Dermis microvascular lymphatic vessel endothelial cell (primary cell): ENCODE results near the gene DLX4. TPM values are rescaled to one million over a fixed set of nuclear protein-coding genes. Genes with fewer than 3 reads are reported as not detected.

ENCODE experiments used
- DNase-seq, 2 donors: peaks; one replicate each; pipeline versions ENCODE4 v3.0.0 to v3.0.0-alpha.2; 2010; ENCODE audit warnings: low read depth in 2 of 2
- total RNA-seq: library from RNA; depleted of rRNA; stranded (reverse); fragments of >200 nt; gene quantifications from 2 replicates; pipeline ENCODE4 v1.2.1, GENCODE V29; 2014

Gene DLX4
- total RNA-seq, 1 donor from 2014 or later: not detected

DNA sequence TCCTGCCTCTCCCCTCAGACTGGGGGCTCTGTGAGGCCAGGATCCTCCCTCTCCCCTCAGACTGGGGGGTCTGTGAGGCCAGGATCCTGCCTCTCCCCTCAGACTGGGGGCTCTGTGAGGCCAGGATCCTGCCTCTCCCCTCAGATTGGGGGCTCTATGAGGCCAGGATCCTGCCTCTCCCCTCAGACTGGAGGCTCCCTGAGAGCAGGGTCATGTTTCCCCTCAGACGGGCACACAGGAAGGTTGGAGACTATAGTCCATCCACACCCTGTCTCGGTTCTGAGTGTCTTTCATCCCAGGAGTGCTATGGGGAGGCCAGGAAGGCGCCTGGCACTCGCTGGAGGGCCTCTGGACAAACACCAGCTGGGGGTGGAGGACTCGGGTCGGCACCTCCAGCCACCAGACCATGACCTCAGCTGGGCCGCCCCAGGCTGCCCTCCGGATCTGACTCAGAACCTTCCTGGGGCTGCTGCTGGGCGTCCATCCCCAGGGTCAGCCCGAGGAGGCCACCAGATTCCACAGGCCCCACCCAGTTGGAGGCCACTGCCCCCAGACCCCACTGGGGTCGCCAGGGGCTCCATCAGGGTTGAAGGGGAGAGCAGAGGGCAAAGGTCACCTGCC lies 21.9 kb upstream of the DLX4 start:
- DNase-seq: no peak

DNA sequence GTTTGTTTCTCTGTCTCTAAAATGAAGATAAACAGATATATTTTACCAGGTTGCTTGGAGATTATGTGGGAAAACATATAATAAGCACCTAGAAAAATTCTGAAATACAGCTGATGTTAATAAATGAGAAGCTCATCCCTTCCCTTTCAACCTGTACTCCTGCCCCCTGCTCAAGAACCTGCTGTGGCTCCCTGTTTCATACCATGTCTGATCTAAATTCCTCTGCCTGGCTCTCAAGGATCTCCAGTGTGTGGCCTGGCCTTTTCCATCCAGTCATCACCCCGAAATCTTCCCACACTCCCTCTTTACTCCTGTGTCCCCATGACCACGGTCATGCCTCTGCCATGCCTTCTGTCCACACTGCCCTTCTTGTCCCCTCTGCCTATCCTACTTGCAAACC lies 19.4 kb upstream of the DLX4 start:
- DNase-seq: no peak

GRCh38 chr17:49951362-49952082 lies 17.5 kb upstream of the DLX4 start:
- peak in 1 of 2 donors; percentile 28 for DNase-seq

GRCh38 chr17:49952209-49952911 lies 16.6 kb upstream of the DLX4 start:
- DNase-seq: peak; percentile 30 to 79

- DNase-seq: peak in 1 of 2 donors; percentile 78
Measured at GRCh38 chr17:49952912-49953497, 16.0 kb upstream of the DLX4 start.

- no peak for DNase-seq
Measured at GRCh38 chr17:49955157-49955556, 13.8 kb upstream of the DLX4 start.

DNA sequence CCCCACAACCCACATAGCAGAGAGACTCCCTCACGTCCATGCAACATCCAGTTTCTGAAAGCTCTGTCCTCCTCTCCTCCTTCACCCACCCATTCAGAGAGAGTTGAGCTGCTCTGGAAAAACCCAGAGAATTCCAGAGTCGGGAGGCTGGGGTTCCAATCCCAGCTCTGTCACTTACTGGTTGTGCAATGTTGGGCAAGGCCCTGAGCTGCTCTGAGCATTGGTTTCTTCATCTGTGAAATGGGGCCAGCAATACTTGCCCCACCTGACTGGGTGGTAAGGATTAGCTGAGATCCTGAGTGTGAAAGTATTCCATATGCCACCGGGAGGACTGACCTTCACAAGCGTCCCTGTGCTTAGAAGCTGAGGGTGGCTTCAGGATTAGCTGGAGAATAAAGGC lies 12.2 kb upstream of the DLX4 start:
- no peak for DNase-seq

- no peak for DNase-seq
Measured at GRCh38 chr17:49957350-49957749, 11.6 kb upstream of the DLX4 start.

DNA sequence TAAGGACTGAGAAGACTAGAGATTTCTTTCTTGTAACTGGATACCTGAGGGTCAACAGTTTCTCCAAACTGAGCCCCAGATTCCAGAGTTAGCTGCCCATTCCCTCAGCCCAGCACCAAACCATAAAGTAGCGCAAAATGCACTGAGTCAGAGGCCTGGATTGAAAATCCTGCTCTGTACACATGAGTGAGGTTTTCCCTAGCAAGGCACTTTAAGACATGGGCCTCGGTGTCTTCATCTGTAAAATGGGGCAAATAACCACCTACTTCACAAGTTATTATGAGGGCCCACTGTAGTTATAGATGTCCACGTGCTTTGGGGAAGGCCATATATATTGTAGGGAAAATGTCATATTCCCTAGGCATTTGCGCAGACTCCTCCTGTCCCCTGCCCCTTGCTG lies 10.3 kb upstream of the DLX4 start:
- no peak for DNase-seq

- no peak for DNase-seq
Measured at GRCh38 chr17:49959183-49959935, 9.6 kb upstream of the DLX4 start.

DNA sequence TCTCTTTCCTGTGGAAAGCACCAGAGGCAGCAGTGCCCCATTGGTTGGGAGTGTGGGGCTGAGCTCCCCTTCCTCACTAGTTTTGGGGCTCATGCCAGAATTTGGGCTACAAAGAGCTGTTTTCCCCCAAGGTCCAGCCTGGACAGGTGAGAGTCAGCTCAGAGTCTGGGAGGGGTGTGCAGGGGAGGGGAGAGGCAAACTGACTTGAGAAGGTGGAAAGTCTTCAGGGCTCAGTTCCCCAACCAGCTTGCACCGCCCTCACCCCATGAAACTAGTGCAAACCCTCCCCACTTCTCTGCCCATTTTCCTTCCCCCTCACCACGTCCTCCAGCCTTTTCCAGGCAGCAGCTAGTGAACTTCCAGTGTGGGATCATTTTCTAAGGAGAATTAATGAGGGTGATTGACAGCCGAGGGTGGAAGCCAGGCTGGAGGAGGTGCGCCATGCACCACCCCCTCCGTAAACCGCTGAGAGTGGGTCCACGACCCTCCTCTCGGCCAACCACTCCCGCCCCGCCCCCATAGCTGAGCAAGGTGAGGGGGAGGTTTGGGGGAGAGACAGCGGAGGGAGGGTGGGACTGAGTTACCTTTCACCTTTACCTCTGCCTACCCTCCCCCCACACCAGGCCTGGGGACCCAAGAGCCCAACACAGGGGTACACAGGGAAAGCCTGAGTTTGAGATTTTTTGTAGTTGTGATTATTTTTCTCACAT lies 6.2 kb upstream of the DLX4 start:
- no peak for DNase-seq

DNA sequence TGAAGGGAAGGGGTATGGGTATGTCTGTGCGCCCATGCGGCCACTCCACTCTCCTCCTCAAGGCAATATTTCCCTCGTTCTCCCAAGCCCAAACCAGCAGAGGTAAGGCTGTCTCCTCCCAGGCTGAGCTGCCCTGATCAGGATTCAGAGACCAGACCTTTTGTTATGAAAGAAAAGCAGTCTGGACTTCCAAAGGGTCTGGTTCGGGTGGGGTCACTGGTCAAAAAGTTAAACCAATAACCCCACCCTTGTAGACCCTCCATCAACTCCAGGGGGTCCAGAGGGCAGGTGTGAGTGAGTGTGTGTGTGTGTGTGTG lies 5.7 kb upstream of the DLX4 start:
- no peak for DNase-seq

- DNase-seq: no peak
Measured at GRCh38 chr17:49963626-49964302, 5.2 kb upstream of the DLX4 start.

GRCh38 chr17:49964303-49964768 lies 4.7 kb upstream of the DLX4 start:
- DNase-seq: no peak

- no peak for DNase-seq
Measured at GRCh38 chr17:49964769-49965523, 4.0 kb upstream of the DLX4 start.

DNA sequence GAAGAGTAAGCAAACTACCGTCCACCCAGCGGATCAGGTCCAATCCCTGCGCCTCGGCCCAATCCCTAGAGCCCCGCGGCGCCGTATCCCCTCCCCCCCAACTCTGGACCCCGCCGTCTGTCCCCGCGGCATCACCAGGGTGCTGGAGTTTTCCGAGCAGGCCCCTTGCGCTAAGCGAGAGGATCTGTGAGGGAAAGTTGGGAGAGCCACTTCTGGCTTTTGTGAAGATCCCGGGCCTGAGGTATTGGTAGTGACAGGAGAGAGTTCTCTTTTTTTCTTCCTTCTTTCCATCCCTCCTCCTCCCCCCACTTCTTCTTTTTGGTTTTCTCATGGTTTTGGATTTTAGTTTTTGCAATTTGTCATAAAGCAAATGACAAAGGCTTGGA lies 3.5 kb upstream of the DLX4 start:
- DNase-seq: no peak

DNA sequence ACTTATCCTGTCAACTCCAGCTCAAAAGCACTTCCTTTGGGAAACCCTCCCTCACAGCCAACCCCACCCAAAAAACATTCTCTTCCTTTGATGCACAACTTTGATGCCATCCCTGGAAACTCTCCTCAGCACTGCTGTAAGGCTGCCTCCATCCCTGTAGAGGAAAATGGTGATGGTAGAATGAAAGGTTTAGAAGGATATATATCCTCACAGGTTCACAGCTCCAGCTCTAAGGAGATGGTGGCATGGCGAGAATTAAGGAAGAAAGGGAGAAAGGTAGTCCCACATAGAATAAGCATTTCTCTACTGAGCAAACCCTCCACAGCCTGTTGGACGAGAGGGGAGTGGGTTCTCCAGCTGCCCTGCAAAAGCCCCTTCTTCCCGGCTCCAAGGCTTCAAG lies 2.2 kb upstream of the DLX4 start:
- DNase-seq: no peak

DNA sequence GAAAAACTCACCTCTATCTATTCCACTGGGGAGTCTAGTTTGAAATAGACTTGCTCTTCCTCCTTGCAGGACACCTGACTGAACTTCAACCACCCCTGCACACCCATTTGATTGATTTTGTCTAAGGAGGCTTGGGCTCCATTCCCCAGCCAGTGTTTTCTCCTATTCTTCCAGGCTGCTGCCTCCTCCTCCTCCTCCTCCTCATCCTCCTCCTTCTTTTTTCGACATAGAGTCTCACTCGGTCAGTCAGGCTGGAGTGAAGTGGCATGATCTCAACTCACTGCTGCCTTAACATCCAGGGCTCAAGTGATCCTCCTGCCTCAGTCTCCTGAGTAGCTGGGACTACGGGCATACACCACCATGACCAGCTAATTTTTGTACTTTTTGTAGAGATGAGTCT lies 1.8 kb upstream of the DLX4 start:
- DNase-seq: no peak

DNA sequence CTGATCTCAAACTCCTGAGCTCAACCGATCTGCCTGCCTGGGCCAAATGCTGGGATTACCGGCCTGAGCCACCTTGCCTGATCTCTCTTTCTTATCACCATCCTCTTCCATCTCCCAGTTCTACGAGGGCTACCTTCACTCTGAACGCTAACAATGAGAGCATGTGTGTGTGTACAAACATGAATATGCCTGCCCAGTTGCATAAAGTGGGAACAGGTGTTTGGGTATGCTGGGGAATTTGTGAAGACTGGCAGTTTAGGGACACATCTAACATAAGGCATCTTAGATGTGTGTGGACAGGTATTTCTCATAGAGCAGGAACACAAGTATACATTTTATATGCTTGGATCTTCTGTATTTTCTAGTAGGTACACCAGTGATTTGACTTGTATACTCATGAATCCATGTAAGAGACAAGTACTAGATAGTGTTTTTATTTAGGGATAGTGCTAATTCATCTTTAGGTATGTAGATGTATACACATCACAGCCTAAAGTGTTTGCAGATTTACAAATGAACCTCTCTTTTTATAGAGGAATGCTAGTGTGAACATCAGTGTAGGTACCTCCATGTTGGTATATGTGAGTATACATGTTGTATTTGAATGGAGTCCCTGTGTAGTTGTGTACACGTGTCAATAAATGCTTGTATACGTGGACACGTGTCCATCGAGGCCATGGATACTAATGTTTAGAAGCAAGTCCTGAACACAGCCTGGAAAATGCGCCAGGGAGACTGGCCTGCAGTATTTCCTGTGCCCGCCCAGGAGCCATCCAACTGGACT lies 1.2 kb upstream of the DLX4 start:
- no peak for DNase-seq
